Testis (tissue), 3 donors: ENCODE measurements around the gene HOXA10. TPM values are rescaled to one million over a fixed set of nuclear protein-coding genes. Genes with fewer than 3 reads are reported as not detected.

Source experiments
- DNase-seq: peaks from one replicate; pipeline ENCODE4 v3.0.0-alpha.2; 2019
- H3K27ac ChIP-seq, 2 donors: fragments of 200-600 bp; sonication (generic); one replicate each; pipeline ENCODE4 v1.5.1; 2019
- H3K27me3 ChIP-seq: fragments of 200-600 bp; sonication (generic); one replicate; pipeline ENCODE4 v1.5.1; 2019
- H3K36me3 ChIP-seq: fragments of 200-600 bp; sonication (generic); one replicate; pipeline ENCODE4 v1.5.1; 2017; ENCODE audit warnings: low read depth; ENCODE audit errors: missing control alignments
- H3K4me1 ChIP-seq: fragments of 200-600 bp; sonication (generic); one replicate; pipeline ENCODE4 v1.5.1; 2019
- H3K4me3 ChIP-seq, 2 donors: fragments of 200-600 bp; sonication (generic); one replicate each; pipeline ENCODE4 v1.5.1; 2017 to 2019
- H3K9me3 ChIP-seq: fragments of 200-600 bp; sonication (generic); one replicate; pipeline ENCODE4 v1.5.1; 2017
- POLR2A ChIP-seq: fragments of 450-650 bp; IDR thresholded peaks from one replicate; pipeline ENCODE4 v1.6.1; 2017; ENCODE audit warnings: antibody characterized with exemption, mild to moderate bottlenecking, moderate library complexity
- WGBS, 2 donors: methylation state at CpG; one replicate each; pipeline ENCODE4 v1.1.5; 2018; 5-methylcytosine and 5-hydroxymethylcytosine counted together
- intact Hi-C: fragments of 100-400 bp; cut with DNase I; formaldehyde crosslinking; loops from one replicate; pipeline ENCODE4 v1.15.1; 2023; ENCODE audit warnings: low total_unique reads
- polyA plus RNA-seq: library from polyadenylated mRNA; stranded (reverse); fragments of 350-450 nt; fragmentation: Illumina TruSeq; extraction: RNeasy Lipid Tissue Mini Kit (QIAGEN cat#74804); gene quantifications from one replicate; pipeline ENCODE4 v1.2.3, GENCODE V29; 2014; ENCODE audit warnings: low read depth, low replicate concordance; ENCODE audit not compliant: insufficient read depth
- total RNA-seq, 2 donors: library from RNA; depleted of rRNA; stranded (reverse); fragments of >200 nt; gene quantifications; one replicate each; pipeline ENCODE4 v1.2.3, GENCODE V29; 2016
- TF ChIP-seq, protein P1 (sequence below), 3 experiments: fragments of 450-650 bp in 2 of 3; fragments of 200-600 bp in 1 of 3; sonication (generic) in 1 of 3; IDR thresholded peaks; one replicate each; pipeline ENCODE4 v1.5.1; 2016 to 2019; ENCODE audit warnings: antibody characterized with exemption in 3 of 3, mild to moderate bottlenecking in 2 of 3, moderate library complexity in 1 of 3

The HOXA10 gene
- total and polyA plus RNA-seq, 3 donors from 2014 or later: 0.31 to 1.8 (median 1.6) TPM

- Histone ChIP-seq H3K27ac (no peak overlapping the region), H3K27me3 (no peaks in the 10 kb centered on the region), H3K36me3 (no peaks in the 10 kb centered on the region), H3K4me3 (peak overlapping the region in 1 of 2 donors; percentile 45), H3K9me3 (no peaks in the 10 kb centered on the region), H3K4me1 (no peaks in the 10 kb centered on the region)
- intact Hi-C loops: no loop called here
- TF ChIP-seq, protein P1, sequence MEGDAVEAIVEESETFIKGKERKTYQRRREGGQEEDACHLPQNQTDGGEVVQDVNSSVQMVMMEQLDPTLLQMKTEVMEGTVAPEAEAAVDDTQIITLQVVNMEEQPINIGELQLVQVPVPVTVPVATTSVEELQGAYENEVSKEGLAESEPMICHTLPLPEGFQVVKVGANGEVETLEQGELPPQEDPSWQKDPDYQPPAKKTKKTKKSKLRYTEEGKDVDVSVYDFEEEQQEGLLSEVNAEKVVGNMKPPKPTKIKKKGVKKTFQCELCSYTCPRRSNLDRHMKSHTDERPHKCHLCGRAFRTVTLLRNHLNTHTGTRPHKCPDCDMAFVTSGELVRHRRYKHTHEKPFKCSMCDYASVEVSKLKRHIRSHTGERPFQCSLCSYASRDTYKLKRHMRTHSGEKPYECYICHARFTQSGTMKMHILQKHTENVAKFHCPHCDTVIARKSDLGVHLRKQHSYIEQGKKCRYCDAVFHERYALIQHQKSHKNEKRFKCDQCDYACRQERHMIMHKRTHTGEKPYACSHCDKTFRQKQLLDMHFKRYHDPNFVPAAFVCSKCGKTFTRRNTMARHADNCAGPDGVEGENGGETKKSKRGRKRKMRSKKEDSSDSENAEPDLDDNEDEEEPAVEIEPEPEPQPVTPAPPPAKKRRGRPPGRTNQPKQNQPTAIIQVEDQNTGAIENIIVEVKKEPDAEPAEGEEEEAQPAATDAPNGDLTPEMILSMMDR (IDR thresholded peaks at IDR 0.05): no peak
- TF ChIP-seq POLR2A: no peak
- DNase-seq: no peak
- WGBS, 2 donors: 29 to 34% methylated on average over 23 to 28 of the region's 28 CpGs
Observed at GRCh38 chr7:27128776-27129728, 45.1 kb downstream of the HOXA10 start.

- H3K4me1 ChIP-seq: no peaks in the 10 kb centered on the region
- no peak for DNase-seq
Observed at GRCh38 chr7:27128034-27128433, 46.1 kb downstream of the HOXA10 start.

DNA sequence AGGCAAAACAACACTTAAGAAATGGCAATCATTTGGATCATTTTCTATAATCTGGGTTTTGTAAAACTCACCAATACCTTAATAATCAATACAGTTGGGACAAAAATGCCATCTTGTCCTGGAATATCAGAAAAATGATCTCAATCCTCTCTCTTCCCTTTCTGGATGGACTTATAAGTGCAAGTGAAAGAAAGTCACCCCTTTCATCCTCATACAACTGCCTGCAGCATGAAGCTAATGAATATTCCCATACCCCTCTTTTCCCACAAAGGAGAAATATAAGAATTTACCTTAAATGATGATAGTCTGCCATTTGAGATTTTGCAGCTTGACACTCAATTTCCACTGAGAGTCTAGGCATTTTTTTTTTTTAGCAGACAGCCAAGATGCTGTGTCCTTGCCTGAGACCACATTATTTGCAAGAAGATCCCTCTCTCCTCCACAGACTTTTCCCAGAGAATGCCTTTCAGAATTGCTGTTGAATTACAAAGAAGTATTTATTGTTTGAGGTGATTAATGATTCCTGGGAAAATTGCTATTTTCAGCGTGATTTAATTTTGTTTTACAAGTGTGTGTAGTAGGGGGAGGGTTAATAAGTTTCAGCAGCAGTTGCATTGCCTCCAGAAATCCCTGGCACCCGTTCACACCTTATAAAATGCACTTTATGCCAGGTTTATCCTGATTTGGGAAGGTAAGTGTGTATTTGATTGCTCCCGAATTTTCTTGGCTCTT lies 47.4 kb downstream of the HOXA10 start:
- Histone ChIP-seq H3K27ac (no peak overlapping the region), H3K9me3 (no peaks in the 10 kb centered on the region), H3K4me1 (no peaks in the 10 kb centered on the region), H3K36me3 (no peaks in the 10 kb centered on the region), H3K27me3 (no peaks in the 10 kb centered on the region), H3K4me3 (no peak overlapping the region)
- intact Hi-C loops: no loop called here
- DNase-seq: no peak
- WGBS, 2 donors: 53 to 59% methylated on average over 3 of the region's 3 CpGs
- TF ChIP-seq, protein P1 (IDR thresholded peaks at IDR 0.05): no peak

More at GRCh38 chr7:27128034-27128433, 46.1 kb downstream of the HOXA10 start:
- Histone ChIP-seq H3K36me3 (no peaks in the 10 kb centered on the region), H3K27ac (no peak overlapping the region), H3K4me3 (no peak overlapping the region), H3K27me3 (no peaks in the 10 kb centered on the region), H3K9me3 (no peaks in the 10 kb centered on the region)
- intact Hi-C loops: no loop called here
- 47 to 57% methylated on average over 2 of the region's 2 CpGs for WGBS, 2 donors
- TF ChIP-seq, protein P1 (IDR thresholded peaks at IDR 0.05): no peak
- no peak for TF ChIP-seq POLR2A

DNA sequence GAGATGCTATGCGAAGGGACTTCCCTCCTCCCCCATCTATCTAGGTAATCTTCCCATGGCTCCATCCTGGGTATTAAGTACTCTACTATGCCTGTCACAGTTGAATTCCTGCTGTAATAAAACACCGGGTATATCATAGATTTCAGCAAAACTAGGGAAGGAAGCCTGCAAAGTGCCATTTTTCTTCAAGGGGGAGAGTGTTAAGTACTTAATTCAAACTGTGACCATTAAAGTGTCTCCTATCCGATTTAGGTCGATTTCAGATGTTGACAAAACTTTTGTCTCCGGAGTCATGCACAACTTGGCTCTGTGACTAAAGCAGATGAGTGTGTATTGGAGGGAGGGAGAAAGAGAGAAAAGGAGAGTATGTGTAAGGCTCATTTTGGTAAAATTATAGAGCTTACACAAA lies 48.1 kb downstream of the HOXA10 start:
- no peak for DNase-seq
- Histone ChIP-seq H3K27me3 (no peaks in the 10 kb centered on the region), H3K9me3 (no peaks in the 10 kb centered on the region), H3K27ac (no peak overlapping the region), H3K4me3 (no peak overlapping the region), H3K4me1 (no peaks in the 10 kb centered on the region), H3K36me3 (no peaks in the 10 kb centered on the region)
- 53% methylated on average over 5 of the region's 5 CpGs for WGBS, 2 donors
- intact Hi-C loops: no loop called here
- TF ChIP-seq POLR2A: no peak
- TF ChIP-seq, protein P1 (IDR thresholded peaks at IDR 0.05): no peak
